Raji (cell line): ENCODE data around the gene DIPK1A.

Source experiments
- POLR2A ChIP-seq: IDR thresholded peaks from 2 replicates; pipeline ENCODE4 v1.6.1; 2011; ENCODE audit warnings: low read depth, low read length, control low read depth; ENCODE audit not compliant: insufficient read depth

DIPK1A gene

DNA sequence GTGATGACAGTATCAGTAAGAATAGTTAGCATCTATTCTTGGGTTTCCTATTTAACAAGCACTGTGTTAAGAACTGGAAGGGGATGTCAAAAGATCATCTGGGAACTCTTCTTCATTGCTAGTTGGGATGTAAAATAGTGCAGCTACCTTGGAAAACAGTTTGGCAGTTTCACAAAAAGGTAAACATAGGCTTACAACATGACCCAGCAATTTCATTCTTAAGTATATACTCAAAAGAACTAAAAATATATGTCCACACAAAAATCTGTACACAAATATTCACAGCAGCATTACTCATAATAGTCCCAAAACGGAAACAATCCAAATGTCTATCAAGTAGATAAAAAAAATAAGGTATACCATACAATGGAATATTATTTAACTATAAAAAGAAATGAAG, 45.7 kb downstream of the DIPK1A start:
- TF ChIP-seq POLR2A, result no peak

DNA sequence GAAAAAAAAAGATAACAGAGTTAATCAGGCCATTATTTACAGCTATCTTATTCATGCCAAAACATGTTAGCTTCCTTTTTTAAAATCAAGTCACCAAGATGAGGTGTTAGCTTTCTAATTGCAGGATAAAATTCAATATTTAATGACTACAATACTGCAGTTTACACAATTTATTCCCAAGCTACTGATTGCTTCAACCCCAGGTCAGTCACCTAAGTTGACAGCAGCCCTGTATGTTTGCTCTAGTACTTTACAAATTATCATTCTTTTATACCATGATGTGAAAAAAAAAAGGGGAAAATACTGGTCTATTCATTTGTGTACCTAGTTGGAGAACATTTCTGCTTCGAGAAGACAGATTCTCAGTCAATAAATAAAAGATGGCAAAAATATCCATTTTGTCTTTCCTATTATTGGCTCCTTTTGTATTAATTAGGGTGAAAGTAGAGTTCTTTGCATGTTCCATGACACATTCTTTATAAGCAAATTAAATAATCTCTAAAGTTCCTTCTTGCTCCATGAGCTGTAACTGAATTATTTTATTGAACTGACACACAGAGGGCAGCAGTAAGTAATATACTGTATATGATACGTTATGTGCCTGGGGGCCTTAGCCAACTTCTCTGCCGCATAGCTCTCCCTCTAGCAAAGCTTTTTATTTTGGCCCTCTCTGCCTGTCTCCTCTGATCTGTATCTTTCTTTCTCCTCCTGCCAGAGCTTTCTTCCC, 48.0 kb downstream of the DIPK1A start:
- TF ChIP-seq POLR2A, result no peak

DNA sequence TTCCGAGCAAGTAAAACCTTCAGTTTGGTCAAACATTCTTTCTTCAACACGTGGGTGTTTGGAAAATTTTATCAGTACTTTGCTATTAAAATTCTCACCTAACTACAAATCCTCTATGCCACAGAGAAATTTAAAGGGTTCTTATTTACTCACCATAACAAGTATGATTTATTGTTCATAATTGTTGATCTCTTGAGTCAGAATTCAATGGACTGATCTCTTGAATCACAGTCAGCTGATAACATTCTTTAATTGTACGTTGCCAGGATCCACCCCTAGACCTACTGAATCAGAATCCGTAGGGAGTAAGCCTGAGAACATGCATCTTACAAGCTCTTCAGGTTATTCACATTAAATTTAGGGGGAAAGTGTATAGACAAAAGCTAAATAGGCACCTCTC, 51.2 kb downstream of the DIPK1A start:
- no peak for TF ChIP-seq POLR2A

DNA sequence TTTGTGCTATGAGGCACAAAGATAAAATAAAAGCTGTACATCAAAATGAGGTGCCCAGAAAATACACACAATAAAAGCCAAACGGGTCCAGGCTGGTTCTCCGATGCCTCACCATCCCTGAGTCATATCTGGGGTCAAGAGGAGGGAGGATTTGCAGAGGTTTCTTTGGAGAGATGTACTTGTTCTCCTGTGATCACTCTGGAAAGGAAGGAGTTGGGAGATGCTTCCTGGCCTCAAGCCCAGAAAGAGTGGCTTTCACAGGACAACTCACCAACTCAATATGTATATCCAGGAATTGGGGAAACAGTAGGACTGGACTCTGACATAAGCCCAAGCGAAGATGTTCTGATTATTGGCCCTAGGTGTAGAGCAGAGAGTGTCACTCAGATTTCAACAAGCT, 51.9 kb downstream of the DIPK1A start:
- no peak for TF ChIP-seq POLR2A

DNA sequence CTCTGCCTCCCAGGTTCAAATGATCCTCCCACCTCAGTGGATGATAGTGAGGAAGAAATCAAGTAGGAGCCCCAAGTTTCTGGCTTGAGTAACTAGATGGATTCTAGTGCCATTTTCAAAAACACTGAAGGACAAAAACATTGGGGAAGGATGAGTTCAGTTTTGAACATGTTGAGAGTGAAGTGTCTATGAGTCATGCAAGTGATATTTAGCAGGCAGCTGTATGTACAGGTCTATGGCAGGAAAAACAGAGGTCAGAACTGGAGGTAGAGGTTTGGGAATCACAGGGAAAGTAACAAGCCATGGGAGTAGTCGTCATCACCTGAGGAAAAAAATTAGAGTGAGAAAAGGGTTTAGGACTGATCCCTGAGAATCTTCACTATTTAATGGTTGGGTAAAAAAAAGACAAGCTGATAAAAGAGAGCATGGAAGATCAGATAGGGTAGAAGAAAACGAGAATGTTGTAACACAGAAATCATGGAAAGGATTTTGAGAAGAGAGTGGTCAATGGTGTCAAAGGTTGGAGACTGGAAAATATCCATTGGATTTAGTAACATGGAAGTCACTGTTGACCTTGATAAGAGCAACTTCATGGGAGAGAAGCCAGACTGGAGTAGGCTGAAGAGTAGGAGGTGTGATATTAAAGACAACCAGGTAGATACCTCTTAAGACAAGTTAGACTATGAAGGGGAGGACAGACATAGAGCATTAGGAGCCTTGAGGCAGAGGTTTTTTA, 53.1 kb downstream of the DIPK1A start:
- TF ChIP-seq POLR2A, result no peak

DNA sequence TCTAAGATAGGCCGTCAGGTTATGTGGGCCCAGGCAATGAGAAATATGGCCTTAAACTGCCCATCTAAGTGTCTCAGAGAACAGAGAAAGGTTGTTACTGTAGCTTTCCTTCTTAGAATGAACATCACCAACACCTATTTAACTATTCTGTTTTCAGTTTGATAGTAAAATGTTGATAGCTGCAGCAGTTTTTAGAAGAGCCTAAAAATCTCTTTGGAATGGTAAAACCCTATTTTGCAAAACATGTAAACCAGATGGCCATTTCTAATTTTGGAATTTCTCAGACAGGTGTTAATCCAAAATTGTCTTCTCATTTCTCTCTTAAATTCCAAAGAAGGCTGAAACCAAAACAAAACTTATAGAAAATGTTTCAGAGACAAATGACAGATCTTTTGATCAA, 57.5 kb downstream of the DIPK1A start:
- TF ChIP-seq POLR2A, result no peak

DNA sequence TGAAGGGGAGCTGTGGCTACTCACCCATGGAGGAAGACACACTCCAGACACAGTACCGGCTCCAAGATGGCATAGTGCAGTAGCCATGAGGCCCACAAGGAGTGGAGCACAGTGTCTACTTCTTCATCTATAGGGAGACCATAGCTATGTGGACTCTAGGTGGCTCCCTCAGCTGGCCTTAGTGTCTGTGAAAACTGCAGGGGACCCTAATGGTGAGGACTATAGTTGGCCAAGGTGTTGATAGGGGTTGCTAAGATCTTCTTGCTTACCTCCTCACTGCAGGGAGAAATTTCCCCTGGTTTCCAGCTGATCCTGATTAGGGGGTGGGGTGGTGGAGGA, 58.9 kb downstream of the DIPK1A start:
- TF ChIP-seq POLR2A, result no peak

DNA sequence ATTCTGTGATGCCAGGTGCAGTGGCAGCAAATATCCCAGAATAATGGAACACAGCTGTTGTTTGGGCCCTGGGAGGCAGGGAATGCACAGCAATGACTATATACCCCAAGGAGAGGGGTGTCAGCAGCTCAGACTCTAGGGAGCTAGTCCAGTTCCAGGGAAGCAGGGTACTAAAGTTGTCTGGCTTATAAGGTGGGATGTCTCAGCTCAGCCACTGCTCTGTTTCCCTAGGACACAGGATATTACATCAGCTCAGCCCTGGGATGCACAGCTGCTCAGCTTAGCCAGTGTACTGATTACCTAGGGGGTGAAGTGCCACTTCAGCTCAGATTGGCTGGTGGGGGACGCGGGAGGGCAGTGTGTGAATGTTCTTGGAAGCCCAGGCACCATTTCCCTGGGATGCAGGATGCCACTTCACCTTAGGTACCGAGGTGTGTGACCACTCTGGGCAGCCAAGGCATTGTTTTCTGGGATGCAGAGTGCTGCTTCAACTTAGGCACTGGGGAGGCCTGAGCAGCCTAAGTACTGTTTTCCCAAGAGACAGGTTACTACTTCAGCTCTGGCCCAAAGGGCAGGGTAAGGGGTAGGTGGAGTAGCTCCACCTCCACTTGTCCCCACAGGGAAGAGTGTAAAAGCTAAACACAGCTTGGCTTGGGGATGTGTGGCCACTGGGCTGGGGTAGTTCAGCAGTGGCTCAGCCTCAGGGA, 59.4 kb downstream of the DIPK1A start:
- no peak for TF ChIP-seq POLR2A

DNA sequence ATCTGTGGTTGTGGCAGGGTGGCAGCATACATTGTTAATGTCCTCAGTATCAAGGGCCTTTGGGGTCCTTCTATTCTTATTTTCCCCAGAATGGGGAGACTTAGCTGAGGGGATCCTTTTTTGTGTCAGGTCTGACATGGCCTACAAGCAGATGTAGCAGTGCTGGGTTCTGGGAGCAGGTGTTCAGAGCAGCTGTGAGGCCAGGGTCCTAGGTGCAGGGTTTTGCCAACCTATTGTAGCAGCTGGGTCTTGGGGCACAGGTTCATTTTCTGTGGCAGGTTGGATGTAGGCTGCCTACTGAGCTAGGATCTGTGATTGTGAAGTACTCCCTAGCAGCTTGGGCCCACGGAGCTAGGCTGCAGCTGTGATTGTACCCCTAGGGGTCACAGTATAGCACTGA, 60.1 kb downstream of the DIPK1A start:
- no peak for TF ChIP-seq POLR2A

DNA sequence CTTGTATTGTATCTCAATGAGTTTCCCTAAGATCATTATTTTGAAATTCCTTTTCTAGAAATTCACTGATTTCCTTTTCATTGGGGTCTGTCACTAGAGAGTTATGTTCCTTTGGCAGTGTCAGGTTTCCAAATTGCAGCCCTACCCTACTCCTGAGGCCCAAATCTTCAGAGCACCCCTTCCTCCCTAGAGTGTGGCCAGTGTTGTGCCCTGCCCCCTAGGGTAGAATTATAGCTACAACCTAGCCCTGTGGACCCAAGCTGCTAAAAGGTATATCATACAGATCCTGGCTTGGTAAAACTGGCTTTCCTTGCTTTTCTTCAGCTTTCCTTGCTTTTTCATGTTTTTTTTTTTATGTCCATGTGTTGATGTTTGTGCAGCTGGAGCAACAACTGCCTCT, 60.7 kb downstream of the DIPK1A start:
- no peak for TF ChIP-seq POLR2A

DNA sequence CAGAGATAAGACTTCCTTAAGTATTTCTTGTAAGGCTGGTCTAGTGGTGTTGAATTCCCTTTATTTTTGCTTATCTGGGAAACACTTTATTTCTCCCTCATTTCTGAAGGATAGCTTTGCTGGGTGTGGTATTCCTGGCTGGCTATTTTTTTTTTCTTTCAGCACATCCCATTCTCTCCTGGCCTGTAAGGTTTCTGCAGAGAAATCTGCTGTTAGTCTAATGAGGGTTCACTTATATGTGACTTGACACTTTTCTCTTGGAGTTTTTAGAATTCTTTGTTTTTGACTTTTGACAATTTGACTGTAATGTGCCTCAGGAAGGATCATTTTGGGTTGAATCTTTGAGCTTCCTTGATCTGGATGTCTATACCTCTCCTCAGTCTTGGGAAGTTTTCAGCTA, 61.5 kb downstream of the DIPK1A start:
- no peak for TF ChIP-seq POLR2A

DNA sequence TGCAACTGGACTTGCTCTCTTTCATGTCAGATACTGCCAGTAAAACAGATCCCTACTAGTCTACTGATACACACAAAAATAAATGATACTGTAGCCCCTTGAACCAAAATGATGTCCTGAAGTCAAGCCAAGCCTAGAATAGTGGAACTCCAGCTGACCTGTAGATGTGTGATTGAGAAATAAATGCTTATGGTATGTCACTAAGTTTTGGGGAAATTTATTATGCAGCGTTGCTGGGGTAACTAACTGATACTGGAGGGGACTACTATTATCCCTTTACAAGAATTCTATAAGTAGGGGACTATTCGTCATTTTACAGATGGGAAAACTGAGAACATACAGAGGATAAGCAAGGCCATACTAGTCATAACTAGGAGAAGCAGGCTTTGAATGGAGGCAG, 73.8 kb downstream of the DIPK1A start:
- no peak for TF ChIP-seq POLR2A

DNA sequence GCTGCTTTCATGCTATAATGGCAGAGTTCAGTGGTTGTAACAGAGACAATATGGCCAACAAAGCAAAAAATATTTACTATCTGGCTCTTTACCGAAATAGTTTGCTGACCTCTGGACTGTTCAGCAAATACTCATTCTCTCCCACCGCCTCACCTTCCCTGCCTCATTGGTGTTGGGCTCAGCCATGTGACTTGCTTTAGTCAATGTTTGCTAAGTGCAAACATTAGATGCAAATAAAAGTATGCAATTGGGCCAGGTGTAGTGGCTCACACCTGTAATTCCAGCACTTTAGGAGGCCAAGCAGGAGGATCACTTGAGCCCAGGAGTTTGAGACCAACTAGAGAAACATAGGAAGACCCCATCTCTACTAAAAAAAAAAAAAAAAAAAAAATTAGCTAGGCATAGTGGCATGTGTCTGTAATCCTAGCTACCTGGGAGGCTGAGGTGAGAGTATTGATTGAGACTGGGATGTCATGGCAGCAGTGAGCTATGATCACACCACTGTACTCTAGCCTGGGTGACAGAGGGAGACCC, 74.3 kb downstream of the DIPK1A start:
- no peak for TF ChIP-seq POLR2A

DNA sequence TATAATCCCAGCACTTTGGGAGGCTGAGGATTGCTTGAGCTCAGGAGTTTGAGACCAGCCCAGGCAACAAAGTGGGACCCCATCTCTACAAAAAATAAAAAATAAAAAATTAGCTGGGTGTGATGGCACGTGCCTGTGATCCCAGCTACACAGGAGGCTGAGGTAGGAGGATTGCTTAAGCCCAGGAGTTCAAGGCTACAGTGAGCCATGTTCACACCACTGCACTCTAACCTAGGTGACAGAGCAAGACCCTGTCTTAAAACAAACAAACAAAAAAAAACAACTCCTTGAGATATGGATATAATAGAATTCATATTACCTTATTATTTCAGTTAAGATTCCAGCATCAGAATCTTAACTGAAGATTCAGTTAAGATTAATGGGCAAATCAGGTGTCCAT, 77.1 kb downstream of the DIPK1A start:
- no peak for TF ChIP-seq POLR2A

DNA sequence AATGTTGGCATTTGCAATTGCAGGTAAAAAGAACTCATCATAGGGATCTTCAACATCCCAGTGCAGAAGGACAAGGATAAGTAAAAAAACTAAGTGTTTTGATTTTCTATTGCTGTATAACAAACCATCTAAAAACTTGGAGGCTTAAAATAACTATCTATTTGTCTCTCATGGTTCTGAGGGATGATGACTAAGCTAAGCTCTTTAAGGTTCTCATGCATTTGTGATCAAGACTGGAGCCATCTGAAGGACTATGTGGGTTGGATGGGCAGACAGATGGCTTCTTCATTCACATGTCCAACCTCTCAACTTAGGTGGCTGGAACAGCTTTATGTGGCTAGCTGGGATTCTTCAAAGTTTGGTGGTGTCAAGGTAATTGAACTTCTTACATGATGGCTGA, 78.0 kb downstream of the DIPK1A start:
- no peak for TF ChIP-seq POLR2A

DNA sequence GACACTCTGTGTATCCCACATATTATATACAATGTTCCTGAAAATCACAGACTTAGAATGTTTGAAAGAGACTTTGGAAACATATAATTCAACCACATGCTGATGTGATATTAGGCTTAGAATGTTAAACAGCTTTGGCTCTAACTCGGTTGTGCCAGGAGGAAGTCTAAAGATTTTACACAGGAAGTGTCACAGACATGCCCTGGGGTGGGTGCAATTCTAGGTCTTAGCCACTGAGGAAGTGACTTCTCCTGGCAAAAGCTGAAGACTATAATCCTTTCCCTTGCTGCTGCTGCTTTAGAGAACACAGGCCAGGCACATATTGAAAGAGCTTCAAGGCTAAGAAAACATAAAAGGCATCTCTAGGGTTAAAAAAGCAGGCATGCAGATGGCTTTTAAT, 78.4 kb downstream of the DIPK1A start:
- no peak for TF ChIP-seq POLR2A
